HG03025 (cell line): Measurements from ENCODE around the gene CACNA1E.

Experiments used
- ATAC-seq: cut with Tn5 transposase; IDR thresholded peaks from one replicate; pipeline ENCODE4 v1.9.1; 2021; ENCODE audit warnings: mild to moderate bottlenecking, moderate library complexity; ENCODE audit not compliant: unreplicated experiment, low FRiP score

CACNA1E gene

GRCh38 chr1:181746224-181746623, 262.9 kb downstream of the CACNA1E start:
- no peak for ATAC-seq

- ATAC-seq, result no peak
These were observed 264.7 kb downstream of the CACNA1E start for GRCh38 chr1:181748013-181748412.

- no peak for ATAC-seq
These were observed 270.8 kb downstream of the CACNA1E start for GRCh38 chr1:181754103-181754502.

GRCh38 chr1:181759481-181759880, 276.2 kb downstream of the CACNA1E start:
- no peak for ATAC-seq

- ATAC-seq, result no peak
These were observed 280.4 kb downstream of the CACNA1E start for GRCh38 chr1:181763736-181764135.

GRCh38 chr1:181765451-181766026, 282.2 kb downstream of the CACNA1E start:
- ATAC-seq, result no peak

- ATAC-seq, result no peak
These were observed 283.8 kb downstream of the CACNA1E start for GRCh38 chr1:181767001-181767708.

- no peak for ATAC-seq
These were observed 285.1 kb downstream of the CACNA1E start for GRCh38 chr1:181768211-181768929.

GRCh38 chr1:181768930-181769280, 285.6 kb downstream of the CACNA1E start:
- ATAC-seq, result no peak

- no peak for ATAC-seq
These were observed 286.5 kb downstream of the CACNA1E start for GRCh38 chr1:181769846-181770245.

- no peak for ATAC-seq
These were observed 289.4 kb downstream of the CACNA1E start for GRCh38 chr1:181772714-181773113.

- no peak for ATAC-seq
These were observed 292.7 kb downstream of the CACNA1E start for GRCh38 chr1:181776044-181776443.

GRCh38 chr1:181777286-181777685, 294.0 kb downstream of the CACNA1E start:
- no peak for ATAC-seq

GRCh38 chr1:181777812-181778211, 294.5 kb downstream of the CACNA1E start:
- no peak for ATAC-seq

GRCh38 chr1:181778640-181779260, 295.4 kb downstream of the CACNA1E start:
- no peak for ATAC-seq

GRCh38 chr1:181779343-181779742, 296.0 kb downstream of the CACNA1E start:
- ATAC-seq, result no peak

- no peak for ATAC-seq
These were observed 299.9 kb downstream of the CACNA1E start for GRCh38 chr1:181783208-181783607.

- ATAC-seq, result no peak
These were observed 300.8 kb downstream of the CACNA1E start for GRCh38 chr1:181784039-181784683.

- no peak for ATAC-seq
These were observed 306.1 kb downstream of the CACNA1E start for GRCh38 chr1:181789395-181789794.

GRCh38 chr1:181791721-181792120, 308.4 kb downstream of the CACNA1E start:
- no peak for ATAC-seq

GRCh38 chr1:181793831-181794230, 310.5 kb downstream of the CACNA1E start:
- ATAC-seq, result no peak
